Liver (tissue), 9 donors: Measurements from ENCODE around the gene SIGLEC7. TPM values are rescaled to one million over a fixed set of nuclear protein-coding genes. Genes with fewer than 3 reads are reported as not detected.

Experiments used
- DNase-seq: peaks from one replicate; pipeline ENCODE4 v3.0.0-alpha.2; 2017; ENCODE audit warnings: low spot score
- H3K27ac ChIP-seq, 2 donors: one replicate each; pipeline ENCODE4 v1.7.0; 2013; ENCODE audit warnings: inconsistent platforms in 2 of 2, low read length in 2 of 2, control low read depth in 1 of 2, low read depth in 1 of 2, mild to moderate bottlenecking in 1 of 2
- H3K27me3 ChIP-seq, 4 donors: one replicate each; pipeline versions ENCODE4 v1.6.1 to v1.7.0; 2013; ENCODE audit warnings: low read length in 3 of 4, inconsistent platforms in 1 of 4, mild to moderate bottlenecking in 1 of 4, moderate library complexity in 1 of 4; ENCODE audit not compliant: control insufficient read depth in 4 of 4, insufficient read depth in 4 of 4
- H3K36me3 ChIP-seq, 4 donors: one replicate each; pipeline versions ENCODE4 v1.6.1 to v1.7.0; 2013; ENCODE audit warnings: low read length in 3 of 4, mild to moderate bottlenecking in 3 of 4, low read depth in 1 of 4, moderate library complexity in 1 of 4; ENCODE audit not compliant: control insufficient read depth in 4 of 4, insufficient read depth in 3 of 4
- H3K4me1 ChIP-seq, 4 donors: one replicate each; pipeline versions ENCODE4 v1.6.1 to v1.7.0; 2013; ENCODE audit warnings: low read length in 3 of 4, mild to moderate bottlenecking in 3 of 4, moderate library complexity in 1 of 4; ENCODE audit not compliant: control insufficient read depth in 4 of 4, insufficient read depth in 4 of 4
- H3K4me3 ChIP-seq, 3 donors: one replicate each; pipeline versions ENCODE4 v1.6.1 to v1.7.0; 2013; ENCODE audit warnings: low read length in 3 of 3, control low read depth in 1 of 3, low read depth in 1 of 3, mild to moderate bottlenecking in 1 of 3
- H3K9ac ChIP-seq, 2 donors: one replicate each; pipeline ENCODE4 v1.7.0; 2013; ENCODE audit warnings: low read length in 2 of 2, mild to moderate bottlenecking in 2 of 2, moderate library complexity in 2 of 2, control low read depth in 1 of 2, low read depth in 1 of 2
- H3K9me3 ChIP-seq, 4 donors: one replicate each; pipeline versions ENCODE4 v1.6.1 to v1.7.0; 2013; ENCODE audit warnings: low read length in 3 of 4; ENCODE audit not compliant: control insufficient read depth in 4 of 4
- EGR1 ChIP-seq, 2 donors: IDR thresholded peaks; 2 replicates each; pipeline ENCODE4 v1.6.1; 2016 to 2018; ENCODE audit warnings: antibody characterized with exemption in 2 of 2, low read depth in 2 of 2
- FOXA1 ChIP-seq: IDR thresholded peaks from 2 replicates; pipeline ENCODE4 v1.6.1; 2016; ENCODE audit warnings: antibody characterized with exemption
- FOXA2 ChIP-seq: IDR thresholded peaks from 2 replicates; pipeline ENCODE4 v1.6.1; 2016; ENCODE audit warnings: antibody characterized with exemption
- GABPA ChIP-seq, 2 donors: IDR thresholded peaks in 1 of 2; conservative IDR thresholded peaks in 1 of 2; 2 replicates each; pipeline ENCODE4 v1.6.1; 2016; ENCODE audit warnings: antibody characterized with exemption in 2 of 2, mild to moderate bottlenecking in 1 of 2, moderate library complexity in 1 of 2
- HNF4A ChIP-seq, 2 donors: conservative IDR thresholded peaks; 2 replicates each; pipeline ENCODE4 v1.6.1; 2016; ENCODE audit warnings: antibody characterized with exemption in 2 of 2, mild to moderate bottlenecking in 2 of 2
- HNF4G ChIP-seq: IDR thresholded peaks from 2 replicates; pipeline ENCODE4 v1.6.1; 2016; ENCODE audit warnings: antibody characterized with exemption
- JUND ChIP-seq, 2 donors: IDR thresholded peaks; 2 replicates each; pipeline ENCODE4 v1.6.1; 2016; ENCODE audit warnings: antibody characterized with exemption in 2 of 2
- NR2F2 ChIP-seq: IDR thresholded peaks from 2 replicates; pipeline ENCODE4 v1.6.1; 2016; ENCODE audit warnings: antibody characterized with exemption
- RXRA ChIP-seq, 2 donors: IDR thresholded peaks; 2 replicates each; pipeline ENCODE4 v1.6.1; 2017 to 2018; ENCODE audit warnings: antibody characterized with exemption in 2 of 2, mild to moderate bottlenecking in 1 of 2
- SP1 ChIP-seq: IDR thresholded peaks from 2 replicates; pipeline ENCODE4 v1.6.1; 2018; ENCODE audit warnings: antibody characterized with exemption, mild to moderate bottlenecking
- TAF1 ChIP-seq: conservative IDR thresholded peaks from 2 replicates; pipeline ENCODE4 v1.6.1; 2016; ENCODE audit warnings: antibody characterized with exemption, mild to moderate bottlenecking
- YY1 ChIP-seq: IDR thresholded peaks from 2 replicates; pipeline ENCODE4 v1.6.1; 2016; ENCODE audit warnings: antibody characterized with exemption, mild to moderate bottlenecking
- WGBS: extraction: QIAGEN DNeasy Blood & Tissue Kit; methylation state at CpG from one replicate; pipeline ENCODE4 v1.1.7; 2013; 5-methylcytosine and 5-hydroxymethylcytosine counted together
- polyA plus RNA-seq, 2 donors: library from polyadenylated mRNA; stranded (reverse) in 1 of 2; unstranded in 1 of 2; fragments of 200-250 nt in 1 of 2; fragments of >200 nt in 1 of 2; fragmentation: Nextera tagmentation in 1 of 2; extraction: Ambion mirVana in 1 of 2; gene quantifications; one replicate each; pipeline versions ENCODE4 v1.2.1 to v1.2.3, GENCODE V29; 2013 to 2015
- total RNA-seq, 2 donors: library from RNA; depleted of rRNA; stranded (reverse); fragments of >200 nt; gene quantifications; one replicate each; pipeline ENCODE4 v1.2.3, GENCODE V29; 2014
- TF ChIP-seq, protein P1 (sequence below): IDR thresholded peaks from 2 replicates; pipeline ENCODE4 v1.6.1; 2016; ENCODE audit warnings: antibody characterized with exemption
- TF ChIP-seq, protein P2 (sequence below): fragments of 150-350 bp; IDR thresholded peaks from 2 replicates; pipeline ENCODE4 v1.5.1; 2017; ENCODE audit warnings: improper control_type of control experiment, low read depth, low read length; ENCODE audit not compliant: missing input control
- TF ChIP-seq, protein P3 (sequence below): IDR thresholded peaks from 2 replicates; pipeline ENCODE4 v1.6.1; 2016; ENCODE audit warnings: antibody characterized with exemption
- TF ChIP-seq, protein P4 (sequence below): IDR thresholded peaks from 2 replicates; pipeline ENCODE4 v1.6.1; 2016; ENCODE audit warnings: antibody characterized with exemption, mild to moderate bottlenecking
- TF ChIP-seq, protein P5 (sequence below): IDR thresholded peaks from 2 replicates; pipeline ENCODE4 v1.6.1; 2016; ENCODE audit warnings: antibody characterized with exemption
- donor health status: healthy.
- donor health status: healthy.
- donor health status: healthy.
- donor health status: healthy.
- donor health status: healthy.

The SIGLEC7 gene
- total and polyA plus RNA-seq, 4 donors = 2.7 to 4.8 (median 3.9) TPM

DNA sequence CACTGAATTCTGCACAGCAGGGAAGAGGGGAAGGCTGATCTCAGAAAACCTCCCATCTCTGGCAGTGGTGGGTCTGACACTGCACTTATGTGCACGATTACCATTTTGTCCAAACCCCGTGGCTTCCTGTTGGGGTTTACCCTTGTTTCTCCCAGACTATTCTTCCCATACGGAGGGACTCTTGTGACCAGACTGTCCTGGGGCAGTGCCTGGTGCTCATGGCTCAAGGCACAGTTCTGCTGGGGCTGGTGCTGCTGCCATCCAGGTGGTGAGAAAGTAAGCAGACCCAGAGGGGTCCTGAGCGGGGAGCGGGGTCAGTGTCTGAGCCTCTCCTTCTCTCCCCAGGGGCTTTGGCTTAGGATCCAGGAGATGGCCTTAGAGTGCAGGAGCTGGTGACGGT is 22.5 kb upstream of the SIGLEC7 start:
- no peak for TF ChIP-seq NR2F2
- TF ChIP-seq, protein P1, sequence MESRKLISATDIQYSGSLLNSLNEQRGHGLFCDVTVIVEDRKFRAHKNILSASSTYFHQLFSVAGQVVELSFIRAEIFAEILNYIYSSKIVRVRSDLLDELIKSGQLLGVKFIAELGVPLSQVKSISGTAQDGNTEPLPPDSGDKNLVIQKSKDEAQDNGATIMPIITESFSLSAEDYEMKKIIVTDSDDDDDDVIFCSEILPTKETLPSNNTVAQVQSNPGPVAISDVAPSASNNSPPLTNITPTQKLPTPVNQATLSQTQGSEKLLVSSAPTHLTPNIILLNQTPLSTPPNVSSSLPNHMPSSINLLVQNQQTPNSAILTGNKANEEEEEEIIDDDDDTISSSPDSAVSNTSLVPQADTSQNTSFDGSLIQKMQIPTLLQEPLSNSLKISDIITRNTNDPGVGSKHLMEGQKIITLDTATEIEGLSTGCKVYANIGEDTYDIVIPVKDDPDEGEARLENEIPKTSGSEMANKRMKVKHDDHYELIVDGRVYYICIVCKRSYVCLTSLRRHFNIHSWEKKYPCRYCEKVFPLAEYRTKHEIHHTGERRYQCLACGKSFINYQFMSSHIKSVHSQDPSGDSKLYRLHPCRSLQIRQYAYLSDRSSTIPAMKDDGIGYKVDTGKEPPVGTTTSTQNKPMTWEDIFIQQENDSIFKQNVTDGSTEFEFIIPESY = no peak
- TF ChIP-seq FOXA1 = no peak
- no peak for TF ChIP-seq RXRA (IDR thresholded peaks at IDR 0.05)
- no peak for TF ChIP-seq HNF4G
- no peak for TF ChIP-seq GABPA (IDR thresholded peaks at IDR 0.05 in 1 of 2, conservative IDR thresholded peaks at IDR 0.05 in 1 of 2)
- no peak for TF ChIP-seq FOXA2
- TF ChIP-seq, protein P2, sequence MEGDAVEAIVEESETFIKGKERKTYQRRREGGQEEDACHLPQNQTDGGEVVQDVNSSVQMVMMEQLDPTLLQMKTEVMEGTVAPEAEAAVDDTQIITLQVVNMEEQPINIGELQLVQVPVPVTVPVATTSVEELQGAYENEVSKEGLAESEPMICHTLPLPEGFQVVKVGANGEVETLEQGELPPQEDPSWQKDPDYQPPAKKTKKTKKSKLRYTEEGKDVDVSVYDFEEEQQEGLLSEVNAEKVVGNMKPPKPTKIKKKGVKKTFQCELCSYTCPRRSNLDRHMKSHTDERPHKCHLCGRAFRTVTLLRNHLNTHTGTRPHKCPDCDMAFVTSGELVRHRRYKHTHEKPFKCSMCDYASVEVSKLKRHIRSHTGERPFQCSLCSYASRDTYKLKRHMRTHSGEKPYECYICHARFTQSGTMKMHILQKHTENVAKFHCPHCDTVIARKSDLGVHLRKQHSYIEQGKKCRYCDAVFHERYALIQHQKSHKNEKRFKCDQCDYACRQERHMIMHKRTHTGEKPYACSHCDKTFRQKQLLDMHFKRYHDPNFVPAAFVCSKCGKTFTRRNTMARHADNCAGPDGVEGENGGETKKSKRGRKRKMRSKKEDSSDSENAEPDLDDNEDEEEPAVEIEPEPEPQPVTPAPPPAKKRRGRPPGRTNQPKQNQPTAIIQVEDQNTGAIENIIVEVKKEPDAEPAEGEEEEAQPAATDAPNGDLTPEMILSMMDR = no peak
- TF ChIP-seq, protein P3, sequence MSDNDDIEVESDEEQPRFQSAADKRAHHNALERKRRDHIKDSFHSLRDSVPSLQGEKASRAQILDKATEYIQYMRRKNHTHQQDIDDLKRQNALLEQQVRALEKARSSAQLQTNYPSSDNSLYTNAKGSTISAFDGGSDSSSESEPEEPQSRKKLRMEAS = no peak
- no peak for TF ChIP-seq HNF4A (conservative IDR thresholded peaks at IDR 0.05)
- no peak for TF ChIP-seq YY1
- Histone ChIP-seq H3K4me3 (no peak overlapping the region), H3K9me3 (no peaks in the 10 kb centered on the region), H3K36me3 (no peaks in the 10 kb centered on the region), H3K4me1 (peaks cover 0 to 7% (median 2%) of the 10 kb centered on the region in 4 donors), H3K9ac (no peak overlapping the region), H3K27ac (no peak overlapping the region), H3K27me3 (no peaks in the 10 kb centered on the region)
- no peak for DNase-seq
- 77% methylated on average over 6 of the region's 6 CpGs for WGBS

DNA sequence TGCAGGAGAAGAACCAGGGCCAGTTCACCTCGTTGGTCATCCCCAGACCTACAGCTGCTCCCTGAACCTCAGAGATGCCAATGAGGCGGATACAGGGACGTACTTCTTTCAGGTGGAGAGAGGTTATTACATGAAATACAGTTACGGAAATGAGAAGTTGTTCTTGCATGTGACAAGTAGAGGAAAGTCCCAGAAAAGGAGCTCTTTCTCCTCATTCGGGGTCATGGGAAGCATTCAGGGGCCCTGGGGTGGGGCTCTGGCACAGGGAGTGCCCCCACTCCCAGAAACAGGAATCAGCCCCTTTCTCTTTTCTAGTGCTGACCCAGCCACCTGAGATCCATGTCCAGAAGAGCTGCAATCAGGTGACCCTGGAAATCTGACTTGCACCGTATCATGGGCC is 21.9 kb upstream of the SIGLEC7 start:
- Histone ChIP-seq H3K4me1 (peaks cover 0 to 7% (median 2%) of the 10 kb centered on the region in 4 donors), H3K27me3 (no peaks in the 10 kb centered on the region), H3K27ac (no peak overlapping the region), H3K4me3 (no peak overlapping the region), H3K9ac (no peak overlapping the region), H3K36me3 (no peaks in the 10 kb centered on the region), H3K9me3 (no peaks in the 10 kb centered on the region)
- DNase-seq = no peak
- no peak for TF ChIP-seq NR2F2
- TF ChIP-seq FOXA1 = no peak
- TF ChIP-seq, protein P3 = no peak
- TF ChIP-seq JUND (IDR thresholded peaks at IDR 0.05) = no peak
- no peak for TF ChIP-seq YY1
- WGBS = 78% methylated on average over 6 of the region's 6 CpGs

DNA sequence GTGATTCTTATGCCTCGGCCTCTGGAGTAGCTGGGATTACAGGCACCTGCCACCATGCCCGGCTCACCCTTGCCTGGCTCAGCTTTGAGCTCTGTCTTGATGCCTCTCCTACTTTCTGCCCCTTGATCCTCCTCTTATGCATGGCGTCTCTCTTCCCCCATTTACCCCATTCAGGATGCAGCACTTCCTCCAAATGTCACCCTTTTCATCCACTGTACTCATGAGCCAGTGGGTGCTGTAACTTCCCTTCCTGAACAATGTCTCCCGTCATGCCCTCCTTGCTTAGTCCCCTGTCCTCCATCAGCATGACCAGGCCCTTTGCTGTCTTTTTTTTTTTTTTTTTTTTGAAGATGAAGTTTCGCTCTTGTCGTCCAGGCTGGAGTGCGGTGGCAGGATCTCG is 20.8 kb upstream of the SIGLEC7 start:
- no peak for DNase-seq
- H3K9me3 ChIP-seq = no peaks in the 10 kb centered on the region
- TF ChIP-seq FOXA2 (no peak), TAF1 (no peak), EGR1 (IDR thresholded peaks at IDR 0.05; ENCODE audit: low read depth in 2 of 2) (no peak), GABPA (IDR thresholded peaks at IDR 0.05 in 1 of 2, conservative IDR thresholded peaks at IDR 0.05 in 1 of 2) (no peak), NR2F2 (no peak), SP1 (no peak), HNF4G (no peak)
- TF ChIP-seq, protein P1 = no peak
- TF ChIP-seq, protein P4, sequence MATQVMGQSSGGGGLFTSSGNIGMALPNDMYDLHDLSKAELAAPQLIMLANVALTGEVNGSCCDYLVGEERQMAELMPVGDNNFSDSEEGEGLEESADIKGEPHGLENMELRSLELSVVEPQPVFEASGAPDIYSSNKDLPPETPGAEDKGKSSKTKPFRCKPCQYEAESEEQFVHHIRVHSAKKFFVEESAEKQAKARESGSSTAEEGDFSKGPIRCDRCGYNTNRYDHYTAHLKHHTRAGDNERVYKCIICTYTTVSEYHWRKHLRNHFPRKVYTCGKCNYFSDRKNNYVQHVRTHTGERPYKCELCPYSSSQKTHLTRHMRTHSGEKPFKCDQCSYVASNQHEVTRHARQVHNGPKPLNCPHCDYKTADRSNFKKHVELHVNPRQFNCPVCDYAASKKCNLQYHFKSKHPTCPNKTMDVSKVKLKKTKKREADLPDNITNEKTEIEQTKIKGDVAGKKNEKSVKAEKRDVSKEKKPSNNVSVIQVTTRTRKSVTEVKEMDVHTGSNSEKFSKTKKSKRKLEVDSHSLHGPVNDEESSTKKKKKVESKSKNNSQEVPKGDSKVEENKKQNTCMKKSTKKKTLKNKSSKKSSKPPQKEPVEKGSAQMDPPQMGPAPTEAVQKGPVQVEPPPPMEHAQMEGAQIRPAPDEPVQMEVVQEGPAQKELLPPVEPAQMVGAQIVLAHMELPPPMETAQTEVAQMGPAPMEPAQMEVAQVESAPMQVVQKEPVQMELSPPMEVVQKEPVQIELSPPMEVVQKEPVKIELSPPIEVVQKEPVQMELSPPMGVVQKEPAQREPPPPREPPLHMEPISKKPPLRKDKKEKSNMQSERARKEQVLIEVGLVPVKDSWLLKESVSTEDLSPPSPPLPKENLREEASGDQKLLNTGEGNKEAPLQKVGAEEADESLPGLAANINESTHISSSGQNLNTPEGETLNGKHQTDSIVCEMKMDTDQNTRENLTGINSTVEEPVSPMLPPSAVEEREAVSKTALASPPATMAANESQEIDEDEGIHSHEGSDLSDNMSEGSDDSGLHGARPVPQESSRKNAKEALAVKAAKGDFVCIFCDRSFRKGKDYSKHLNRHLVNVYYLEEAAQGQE = no peak
- TF ChIP-seq, protein P3 = no peak
- TF ChIP-seq, protein P5, sequence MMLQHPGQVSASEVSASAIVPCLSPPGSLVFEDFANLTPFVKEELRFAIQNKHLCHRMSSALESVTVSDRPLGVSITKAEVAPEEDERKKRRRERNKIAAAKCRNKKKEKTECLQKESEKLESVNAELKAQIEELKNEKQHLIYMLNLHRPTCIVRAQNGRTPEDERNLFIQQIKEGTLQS = no peak

More for the DNA sequence above, 20.8 kb upstream of the SIGLEC7 start:
- Histone ChIP-seq H3K4me1 (peaks cover 0 to 10% (median 2%) of the 10 kb centered on the region in 4 donors), H3K27me3 (no peaks in the 10 kb centered on the region), H3K27ac (no peak overlapping the region), H3K4me3 (no peak overlapping the region), H3K9ac (no peak overlapping the region), H3K36me3 (no peaks in the 10 kb centered on the region)
- WGBS = 90% methylated on average over 8 of the region's 8 CpGs
